A549 treated with AZD2906 at 1 μM for 4 hours (cell line): ENCODE data around the gene NAALAD2. TPM values are rescaled to one million over a fixed set of nuclear protein-coding genes. Genes with fewer than 3 reads are reported as not detected.

Experiments used
- total RNA-seq: library from RNA; stranded (reverse); fragments of 200-300 nt; extraction: Qiagen RNA extraction; gene quantifications from 5 replicates; pipeline ENCODE4 v1.2.3, GENCODE V29; 2022

The NAALAD2 gene
- total RNA-seq: 0.02 TPM in 1 of 5 replicates, not detected in the others

DNA sequence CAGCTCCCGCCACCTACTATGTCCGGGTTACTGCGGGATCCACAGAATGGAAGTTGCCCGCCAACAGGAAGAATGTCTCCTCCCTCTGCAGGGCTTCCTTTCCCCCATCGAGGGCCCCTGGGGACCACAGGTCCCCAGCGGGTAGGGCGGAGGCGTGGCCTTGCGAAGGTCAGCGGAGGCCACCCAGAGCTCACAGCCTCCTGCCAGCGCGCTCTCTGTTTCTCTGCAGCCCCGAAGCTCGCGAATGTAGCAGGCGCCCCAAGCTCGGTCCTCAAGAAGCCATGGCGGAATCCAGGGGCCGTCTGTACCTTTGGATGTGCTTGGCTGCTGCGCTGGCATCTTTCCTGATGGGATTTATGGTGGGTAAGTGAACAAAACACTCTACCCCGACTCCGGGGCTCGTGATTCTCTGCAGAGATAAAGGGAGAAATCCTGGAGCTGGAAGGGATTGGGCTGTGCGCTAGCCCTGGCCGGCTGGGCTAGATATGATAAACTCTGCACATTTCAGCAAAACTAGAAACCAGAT lies at the start of gene NAALAD2:
TSS of gene NAALAD2 (plus strand) at position 186 of the 526 bp plus-strand sequence. CDS start at position 282, 96 bp downstream.

DNA sequence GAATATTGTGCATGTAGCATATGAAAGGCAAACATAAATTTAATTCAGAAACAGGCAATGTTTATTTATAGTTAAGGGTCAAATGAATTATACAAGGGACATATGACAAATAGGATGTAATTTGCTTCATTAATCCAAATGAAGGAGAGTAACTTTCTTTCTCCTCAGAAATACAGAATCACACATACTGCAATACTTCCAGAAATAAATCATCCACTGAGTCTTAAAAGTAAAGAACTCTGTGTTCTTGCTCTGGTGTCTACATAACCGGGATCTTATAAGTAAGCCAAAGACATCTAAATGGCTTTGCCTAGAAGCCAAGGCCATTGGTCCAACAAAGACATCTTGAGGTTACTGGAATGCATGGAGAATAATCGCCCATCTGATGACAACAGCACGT lies 48.8 kb upstream of the NAALAD2 start, which contains the start of gene UBTFL1:
TSS of gene UBTFL1 (plus strand) at position 301 of the 400 bp plus-strand sequence. CDS start at position 301, 0 bp downstream.

DNA sequence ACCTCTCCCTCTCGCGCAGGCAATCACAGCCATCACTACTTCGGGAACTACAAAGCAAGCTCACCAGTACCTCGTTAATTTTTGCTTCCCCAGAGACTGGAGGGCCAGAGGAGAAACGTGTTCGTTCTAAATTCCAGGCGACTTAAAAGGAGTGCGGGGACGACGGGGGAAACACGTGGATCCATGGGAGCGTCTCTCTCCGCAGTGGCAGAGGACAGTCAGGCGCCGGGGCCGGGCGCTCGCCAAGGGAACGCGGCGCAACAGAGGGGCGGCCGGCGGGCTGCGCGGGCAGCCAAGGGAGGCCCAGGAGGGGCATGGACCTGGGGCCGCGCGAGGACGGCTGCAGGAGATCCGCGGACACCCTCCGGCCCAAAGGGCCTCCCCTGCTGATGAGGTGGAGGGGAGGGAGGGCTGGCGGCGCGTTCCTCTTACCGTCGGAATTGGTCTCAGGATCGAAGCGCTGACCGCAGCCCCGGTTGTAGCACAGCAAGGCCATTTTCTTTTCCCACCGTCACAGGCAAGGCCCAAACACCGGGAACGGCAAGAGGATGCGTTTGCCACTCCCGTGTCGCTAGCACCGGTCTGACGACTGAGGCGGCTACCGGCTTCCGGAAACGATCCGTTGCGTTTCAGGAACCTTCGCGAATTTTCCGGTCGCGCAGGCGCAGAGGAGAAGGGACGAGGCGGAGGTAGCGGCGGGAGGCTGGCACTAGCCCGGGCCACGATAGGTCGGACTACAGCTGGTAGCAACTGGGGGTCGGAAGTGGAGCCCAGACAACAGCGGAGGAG lies 88.2 kb downstream of the NAALAD2 start, which contains the start of gene CHORDC1:
TSS of gene CHORDC1 (minus strand) at position 591 of the 789 bp plus-strand sequence. CDS start at position 496, 95 bp downstream.

Other genes with a start within 250 kb of the NAALAD2 start
- 0.06 to 0.60 TPM (median 0.37 TPM) in 5 replicates for gene TRIM49D1, start 212.4 kb upstream of the NAALAD2 start, total RNA-seq
- 0.14 to 0.44 TPM (median 0.32 TPM) in 4 of 5 replicates, not detected in the other for gene TRIM49D2, start 210.6 kb upstream of the NAALAD2 start, total RNA-seq
- gene TRIM64, start 168.6 kb upstream of the NAALAD2 start, total RNA-seq: not detected in 5 replicates
- 0.06 to 0.07 TPM in 2 of 5 replicates, not detected in the others for gene TRIM49C, start 103.6 kb upstream of the NAALAD2 start, total RNA-seq
- gene UBTFL1, start 48.7 kb upstream of the NAALAD2 start, total RNA-seq: not detected in 5 replicates
- 63.3 to 99.3 TPM (median 71.6 TPM) in 5 replicates for gene CHORDC1, start 88.4 kb downstream of the NAALAD2 start, total RNA-seq